Measurements from ENCODE around the gene ZNF618. TPM values are rescaled to one million over a fixed set of nuclear protein-coding genes. Genes with fewer than 3 reads are reported as not detected.

The ZNF618 gene
- total RNA-seq, 1 experiment from 2014 or later = 22.0 TPM

GRCh38 chr9:114075602-114076001 lies 199.5 kb downstream of the ZNF618 start:
- no peak for DNase-seq (ENCODE audit: low spot score)
- H3K27ac Mint-ChIP-seq = no peak overlapping the region
- no peaks in the 10 kb centered on the region for H3K36me3 Mint-ChIP-seq
- TF ChIP-seq ZNF671 (CRISPR knock-in tag; IDR thresholded peaks at IDR 0.05) (no peak), AR (CRISPR knock-in tag; IDR thresholded peaks at IDR 0.05) (no peak), RELA (CRISPR knock-in tag; IDR thresholded peaks at IDR 0.05; ENCODE audit: borderline replicate concordance) (no peak), OVOL2 (CRISPR knock-in tag; IDR thresholded peaks at IDR 0.05; ENCODE audit: borderline replicate concordance) (no peak), ZNF138 (CRISPR knock-in tag; conservative IDR thresholded peaks at IDR 0.05) (no peak), GABPB1 (CRISPR knock-in tag; IDR thresholded peaks at IDR 0.05) (no peak), SMAD4 (CRISPR knock-in tag; IDR thresholded peaks at IDR 0.05) (no peak), MAX (CRISPR knock-in tag; IDR thresholded peaks at IDR 0.05) (no peak), ZSCAN18 (CRISPR knock-in tag; IDR thresholded peaks at IDR 0.05) (no peak), E2F5 (CRISPR knock-in tag; IDR thresholded peaks at IDR 0.05) (no peak), NR2C2 (CRISPR knock-in tag; IDR thresholded peaks at IDR 0.05) (no peak), NR1H2 (CRISPR knock-in tag; IDR thresholded peaks at IDR 0.05) (no peak), ESRRA (CRISPR knock-in tag; IDR thresholded peaks at IDR 0.05; ENCODE audit: borderline replicate concordance) (no peak), E2F1 (CRISPR knock-in tag; IDR thresholded peaks at IDR 0.05) (no peak), SP1 (CRISPR knock-in tag; conservative IDR thresholded peaks at IDR 0.05) (no peak), TCF7 (CRISPR knock-in tag; IDR thresholded peaks at IDR 0.05; ENCODE audit: low read depth) (no peak), CREM (CRISPR knock-in tag; IDR thresholded peaks at IDR 0.05) (no peak)
- ChIA-PET CTCF (interaction anchor here (1.2 kb wide), 1 partner anchor 215 kb away, joined by 3 read pairs; no protein-coding TSS in a partner anchor), POLR2A (no interaction called here)
- ATAC-seq = no peak
- H3K9me3 Mint-ChIP-seq = no peaks in the 10 kb centered on the region; the same call in 1 of the 2 replicates
- H3K4me3 Mint-ChIP-seq = no peak overlapping the region
- peaks cover 9% of the 10 kb centered on the region for H3K4me1 Mint-ChIP-seq
- H3K27me3 Mint-ChIP-seq (ENCODE audit: low read depth) = peaks cover 36% of the 10 kb centered on the region

GRCh38 chr9:114076237-114077161 lies 200.4 kb downstream of the ZNF618 start:
- peak; percentile 71 for ATAC-seq
- no peak overlapping the region for H3K27ac Mint-ChIP-seq
- ChIA-PET POLR2A (no interaction called here), CTCF (interaction anchor here (1.2 to 3.4 kb wide), 2 partner anchors 214 kb away, joined by 3 to 14 read pairs; no protein-coding TSS in a partner anchor)
- peaks cover 40% of the 10 kb centered on the region for H3K27me3 Mint-ChIP-seq (ENCODE audit: low read depth)
- no peak for TF ChIP-seq E2F1 (CRISPR knock-in tag; IDR thresholded peaks at IDR 0.05)
- no peak for TF ChIP-seq CBFB (CRISPR knock-in tag; IDR thresholded peaks at IDR 0.05; ENCODE audit: low read depth)
- peaks cover 9% of the 10 kb centered on the region for H3K4me1 Mint-ChIP-seq
- H3K9me3 Mint-ChIP-seq = no peaks in the 10 kb centered on the region; the same call in 1 of the 2 replicates
- H3K36me3 Mint-ChIP-seq = no peaks in the 10 kb centered on the region
- H3K4me3 Mint-ChIP-seq = no peak overlapping the region
- peak; percentile 38 for DNase-seq (ENCODE audit: low spot score)
